Uterus (tissue), 4 donors: ENCODE data around the gene KLK15. TPM values are rescaled to one million over a fixed set of nuclear protein-coding genes. Genes with fewer than 3 reads are reported as not detected.
"Not testable (repeated sequence)": the region's sequence is repeated elsewhere in the genome, so short reads cannot be mapped to it uniquely, and the experiment has no call there.

Experiments
- DNase-seq, 2 donors: peaks; one replicate each; pipeline ENCODE4 v3.0.0-alpha.2; 2019 to 2020
- H3K27ac ChIP-seq, 2 donors: fragments of 200-600 bp; sonication (generic); 1 replicate in 1 of 2; 2 replicates in 1 of 2; pipeline ENCODE4 v1.5.1; 2016 to 2018
- H3K27me3 ChIP-seq, 2 donors: fragments of 200-600 bp; sonication (generic); one replicate each; pipeline ENCODE4 v1.5.1; 2018 to 2019; ENCODE audit warnings: control low read depth in 1 of 2
- H3K36me3 ChIP-seq, 2 donors: fragments of 200-600 bp; sonication (generic); one replicate each; pipeline ENCODE4 v1.5.1; 2019; ENCODE audit warnings: control low read depth in 1 of 2
- H3K4me1 ChIP-seq, 2 donors: fragments of 200-600 bp; sonication (generic); one replicate each; pipeline ENCODE4 v1.5.1; 2018 to 2019; ENCODE audit warnings: control low read depth in 1 of 2
- H3K4me3 ChIP-seq, 2 donors: fragments of 200-600 bp; sonication (generic); 1 replicate in 1 of 2; 2 replicates in 1 of 2; pipeline ENCODE4 v1.5.1; 2018 to 2019; ENCODE audit warnings: mild to moderate bottlenecking in 1 of 2
- H3K9me3 ChIP-seq, 2 donors: fragments of 200-600 bp; sonication (generic); one replicate each; pipeline ENCODE4 v1.5.1; 2019; ENCODE audit warnings: control low read depth in 1 of 2
- POLR2A ChIP-seq, 2 donors: fragments of 450-650 bp; IDR thresholded peaks; one replicate each; pipeline ENCODE4 v1.6.1; 2016; ENCODE audit warnings: antibody characterized with exemption in 2 of 2, mild to moderate bottlenecking in 1 of 2, moderate library complexity in 1 of 2
- intact Hi-C: fragments of 100-400 bp; cut with DNase I; formaldehyde crosslinking; loops from one replicate; pipeline ENCODE4 v1.15.1; 2023; ENCODE audit warnings: low total_unique reads
- total RNA-seq, 4 donors: library from RNA; depleted of rRNA in 3 of 4; stranded (reverse); fragments of >200 nt in 3 of 4; gene quantifications; one replicate each; pipeline versions ENCODE4 v1.1.0 to v1.2.4, GENCODE V29; 2014 to 2023
- TF ChIP-seq, protein P1 (sequence below), 4 experiments: fragments of 200-600 bp in 2 of 4; fragments of 450-650 bp in 2 of 4; sonication (generic) in 2 of 4; IDR thresholded peaks; one replicate each; pipeline ENCODE4 v1.5.1; 2016 to 2019; ENCODE audit warnings: antibody characterized with exemption in 4 of 4, mild to moderate bottlenecking in 2 of 4, moderate library complexity in 1 of 4
- donor health status: DM: yes; HTN: yes; CAD: no.

Gene KLK15
- total RNA-seq, 4 donors from 2014 or later: not detected

GRCh38 chr19:50817941-50818858 is 15.2 kb downstream of the KLK15 start:
- Histone ChIP-seq H3K4me3 (no peak overlapping the region), H3K36me3 (no peaks in the 10 kb centered on the region), H3K9me3 (no peaks in the 10 kb centered on the region), H3K27me3 (peaks cover 0 to 25% of the 10 kb centered on the region in 2 donors), H3K4me1 (no peaks in the 10 kb centered on the region), H3K27ac (no peak overlapping the region)
- intact Hi-C loops: no loop called here
- TF ChIP-seq POLR2A (IDR thresholded peaks at IDR 0.05): no peak
- TF ChIP-seq, protein P1, sequence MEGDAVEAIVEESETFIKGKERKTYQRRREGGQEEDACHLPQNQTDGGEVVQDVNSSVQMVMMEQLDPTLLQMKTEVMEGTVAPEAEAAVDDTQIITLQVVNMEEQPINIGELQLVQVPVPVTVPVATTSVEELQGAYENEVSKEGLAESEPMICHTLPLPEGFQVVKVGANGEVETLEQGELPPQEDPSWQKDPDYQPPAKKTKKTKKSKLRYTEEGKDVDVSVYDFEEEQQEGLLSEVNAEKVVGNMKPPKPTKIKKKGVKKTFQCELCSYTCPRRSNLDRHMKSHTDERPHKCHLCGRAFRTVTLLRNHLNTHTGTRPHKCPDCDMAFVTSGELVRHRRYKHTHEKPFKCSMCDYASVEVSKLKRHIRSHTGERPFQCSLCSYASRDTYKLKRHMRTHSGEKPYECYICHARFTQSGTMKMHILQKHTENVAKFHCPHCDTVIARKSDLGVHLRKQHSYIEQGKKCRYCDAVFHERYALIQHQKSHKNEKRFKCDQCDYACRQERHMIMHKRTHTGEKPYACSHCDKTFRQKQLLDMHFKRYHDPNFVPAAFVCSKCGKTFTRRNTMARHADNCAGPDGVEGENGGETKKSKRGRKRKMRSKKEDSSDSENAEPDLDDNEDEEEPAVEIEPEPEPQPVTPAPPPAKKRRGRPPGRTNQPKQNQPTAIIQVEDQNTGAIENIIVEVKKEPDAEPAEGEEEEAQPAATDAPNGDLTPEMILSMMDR (IDR thresholded peaks at IDR 0.05): no peak
- no peak for DNase-seq

- Histone ChIP-seq H3K36me3 (no peaks in the 10 kb centered on the region), H3K27ac (no peak overlapping the region), H3K4me1 (no peaks in the 10 kb centered on the region), H3K27me3 (peaks cover 0 to 17% of the 10 kb centered on the region in 2 donors), H3K4me3 (no peak overlapping the region), H3K9me3 (no peaks in the 10 kb centered on the region)
- TF ChIP-seq, protein P1 (IDR thresholded peaks at IDR 0.05): no peak
- TF ChIP-seq POLR2A (IDR thresholded peaks at IDR 0.05): no peak
- intact Hi-C loops: no loop called here
- DNase-seq: no peak
These were observed 17.9 kb downstream of the KLK15 start for GRCh38 chr19:50815439-50815838.

DNA sequence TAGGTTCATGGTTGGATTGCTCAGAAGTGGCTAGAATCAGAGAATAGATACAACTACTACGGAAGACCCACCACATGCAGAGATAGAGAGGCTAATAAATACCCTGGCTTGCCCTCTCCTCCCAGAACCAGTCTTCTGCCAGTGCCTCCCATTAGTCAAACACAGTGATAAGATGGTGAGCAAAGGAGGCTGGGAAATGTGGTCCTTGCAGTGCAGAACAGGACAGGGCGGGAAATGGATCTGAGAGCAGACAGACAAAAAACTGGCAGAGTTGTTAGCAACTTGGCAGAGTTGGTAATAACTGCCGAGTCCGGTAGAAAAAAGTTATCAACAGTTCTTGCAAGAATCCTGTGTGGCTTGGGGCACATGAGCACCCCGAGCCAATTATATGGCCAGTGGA is 18.5 kb downstream of the KLK15 start:
- no peaks in the 10 kb centered on the region for H3K9me3 ChIP-seq
- H3K27ac ChIP-seq: no peak overlapping the region
- no peaks in the 10 kb centered on the region for H3K4me1 ChIP-seq
- H3K4me3 ChIP-seq: no peak overlapping the region
- peaks cover 0 to 17% of the 10 kb centered on the region in 2 donors for H3K27me3 ChIP-seq
- no peaks in the 10 kb centered on the region for H3K36me3 ChIP-seq
- TF ChIP-seq, protein P1 (IDR thresholded peaks at IDR 0.05): no peak
- TF ChIP-seq POLR2A (IDR thresholded peaks at IDR 0.05): no peak
- intact Hi-C loops: no loop called here
- no peak for DNase-seq

DNA sequence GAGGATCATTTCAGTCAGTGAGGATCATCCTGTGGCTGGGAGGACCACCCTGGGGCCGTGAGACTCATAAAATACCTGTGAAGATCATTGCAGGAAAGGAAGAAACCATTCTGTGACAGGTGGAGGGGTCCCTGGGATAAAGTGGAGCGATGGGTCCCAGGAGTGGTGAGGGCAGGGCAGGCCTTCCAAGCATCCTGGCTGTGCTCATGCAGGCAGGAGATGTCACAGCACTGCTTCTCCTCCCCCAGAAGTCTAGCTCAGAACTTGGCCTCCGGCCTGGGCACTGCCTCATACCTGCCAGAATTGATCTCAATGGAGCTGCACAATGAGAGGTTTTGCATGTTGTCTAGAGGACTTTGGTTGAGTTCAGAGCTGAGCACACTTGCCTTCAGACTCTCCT is 20.9 kb downstream of the KLK15 start:
- H3K27ac ChIP-seq: no peak overlapping the region
- no peaks in the 10 kb centered on the region for H3K9me3 ChIP-seq
- no peaks in the 10 kb centered on the region for H3K4me1 ChIP-seq
- intact Hi-C loops: no loop called here
- no peaks in the 10 kb centered on the region for H3K36me3 ChIP-seq
- peaks cover 0 to 4% of the 10 kb centered on the region in 2 donors for H3K27me3 ChIP-seq
- H3K4me3 ChIP-seq: no peak overlapping the region
- no peak for TF ChIP-seq POLR2A (IDR thresholded peaks at IDR 0.05)
- TF ChIP-seq, protein P1 (IDR thresholded peaks at IDR 0.05): no peak
- no peak for DNase-seq

DNA sequence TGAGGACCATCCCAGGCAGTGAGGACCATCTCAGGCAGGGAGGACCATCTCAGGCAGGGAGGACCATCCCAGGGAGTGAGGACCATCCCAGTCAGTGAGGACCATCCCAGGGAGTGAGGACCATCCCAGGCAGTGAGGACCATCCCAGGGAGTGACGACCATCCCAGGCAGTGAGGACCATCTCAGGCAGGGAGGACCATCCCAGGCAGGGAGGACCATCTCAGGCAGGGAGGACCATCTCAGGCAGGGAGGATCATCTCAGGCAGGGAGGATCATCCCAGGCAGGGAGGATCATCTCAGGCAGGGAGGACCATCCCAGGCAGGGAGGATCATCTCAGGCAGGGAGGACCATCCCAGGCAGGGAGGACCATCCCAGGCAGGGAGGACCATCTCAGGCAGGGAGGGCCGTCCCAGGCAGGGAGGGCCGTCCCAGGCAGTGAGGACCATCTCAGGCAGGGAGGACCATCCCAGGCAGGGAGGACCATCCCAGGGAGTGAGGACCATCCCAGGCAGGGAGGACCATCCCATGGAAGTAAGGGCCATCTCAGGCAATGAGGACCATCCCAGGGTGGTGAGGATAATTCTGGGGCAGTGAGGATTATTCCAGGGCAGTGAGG is 21.6 kb downstream of the KLK15 start:
- H3K36me3 ChIP-seq, H3K4me3 ChIP-seq, DNase-seq, H3K27ac ChIP-seq, intact Hi-C loops, H3K9me3 ChIP-seq, H3K4me1 ChIP-seq, H3K27me3 ChIP-seq: not testable (repeated sequence)
